BLaER1 treated with 17β-estradiol and CSF1 and Interleukin-3, amounts not matched to agents 10 nM and 100 nM (cell line): ENCODE measurements around the gene AP1S3.
A peak's percentile ranks its signal among the peaks of the same experiment; 100 is the strongest.

ENCODE experiments used
- H3K27ac ChIP-seq, 11 experiments: shearing (Covaris generic); formaldehyde crosslinking; 2 replicates each; pipeline ENCODE4 v1.8.1; 2022
- H3K27me3 ChIP-seq, 11 experiments: shearing (Covaris generic); formaldehyde crosslinking; 2 replicates each; pipeline ENCODE4 v1.8.1; 2022
- H3K36me3 ChIP-seq, 11 experiments: shearing (Covaris generic); formaldehyde crosslinking; 2 replicates each; pipeline ENCODE4 v1.8.1; 2022
- H3K4me1 ChIP-seq, 10 experiments: shearing (Covaris generic); formaldehyde crosslinking; 2 replicates each; pipeline ENCODE4 v1.8.1; 2022
- H3K4me2 ChIP-seq, 11 experiments: shearing (Covaris generic); formaldehyde crosslinking; 2 replicates each; pipeline ENCODE4 v1.8.1; 2022
- H3K4me3 ChIP-seq, 10 experiments: shearing (Covaris generic); formaldehyde crosslinking; 2 replicates each; pipeline ENCODE4 v1.8.1; 2022
- H3K9ac ChIP-seq, 11 experiments: shearing (Covaris generic); formaldehyde crosslinking; 2 replicates each; pipeline ENCODE4 v1.8.1; 2022
- H3K9me3 ChIP-seq, 11 experiments: shearing (Covaris generic); formaldehyde crosslinking; replicated peaks in 1 of 11; 2 replicates each; pipeline ENCODE4 v1.8.1; 2022
- H4K20me1 ChIP-seq, 11 experiments: shearing (Covaris generic); formaldehyde crosslinking; 2 replicates each; pipeline ENCODE4 v1.8.1; 2022
- Cebpa-rat ChIP-seq, 11 experiments: shearing (Covaris generic); IDR thresholded peaks; 2 replicates each; pipeline ENCODE4 v1.8.1; 2022

Gene AP1S3

DNA sequence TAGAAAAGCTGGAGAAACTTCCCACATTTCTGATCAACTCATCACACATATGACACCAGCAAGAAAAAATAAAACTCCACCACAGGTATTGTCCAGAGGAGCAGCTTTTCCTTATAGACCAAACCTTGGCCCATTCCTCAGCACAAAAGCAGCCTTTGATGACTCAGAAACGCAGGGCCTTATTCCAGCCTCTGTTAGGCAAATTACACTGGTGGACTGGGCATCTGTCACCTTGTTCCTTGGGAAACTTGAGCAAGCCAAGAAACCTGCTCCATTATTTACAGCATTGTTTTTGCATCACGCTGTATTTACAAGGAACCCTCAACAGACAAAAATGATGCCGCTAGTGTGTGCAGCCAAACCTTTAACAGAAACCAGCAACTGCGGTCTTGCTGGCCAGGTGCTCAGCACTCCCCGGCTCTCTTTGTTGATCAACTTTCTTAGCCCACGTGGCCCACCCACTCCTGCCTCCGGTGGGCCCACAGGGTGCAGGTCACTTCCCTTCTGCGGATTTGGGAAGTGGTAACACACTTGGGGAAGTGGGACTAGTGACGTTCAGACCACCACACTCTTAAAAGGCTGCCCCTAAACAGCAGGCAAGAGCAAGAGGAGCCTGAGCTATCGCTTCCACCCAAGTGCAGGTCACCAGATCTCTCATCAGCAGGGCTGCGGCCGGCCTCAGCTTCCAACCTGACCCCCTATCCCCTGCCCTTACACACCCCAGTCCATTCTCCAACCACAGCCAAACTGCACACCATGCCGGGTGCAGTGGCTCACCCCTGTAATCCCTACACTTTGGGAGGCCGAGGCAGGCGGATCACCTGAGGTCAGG lies 1.5 kb downstream of the AP1S3 start:
- peaks cover 14 to 19% (median 17%) of the 10 kb centered on the region in 10 experiments for H3K4me1 ChIP-seq
- H3K4me3 ChIP-seq = peak overlapping the region; percentile 85 to 96 (median 90); a peak in 16 of 20 replicates
- TF ChIP-seq Cebpa-rat (IDR thresholded peaks at IDR 0.05) = no peak
- peaks cover 0 to 6% (median 0%) of the 10 kb centered on the region in 11 experiments; a peak in 2 of 22 replicates for H3K36me3 ChIP-seq
- H3K27me3 ChIP-seq = peaks cover 0 to 4% (median 0%) of the 10 kb centered on the region in 11 experiments; a peak in 2 of 22 replicates
- peak overlapping the region; percentile 91 to 100 (median 96) for H3K4me2 ChIP-seq
- H4K20me1 ChIP-seq = peaks cover 0 to 4% (median 0%) of the 10 kb centered on the region in 11 experiments; a peak in 1 of 22 replicates
- H3K27ac ChIP-seq = peak overlapping the region in 1 of 11 experiments; percentile 47; a peak in 1 of 22 replicates
- peak overlapping the region in 6 of 11 experiments; percentile 75 to 83 (median 80); a peak in 6 of 22 replicates for H3K9ac ChIP-seq
- H3K9me3 ChIP-seq = no peaks in the 10 kb centered on the region

DNA sequence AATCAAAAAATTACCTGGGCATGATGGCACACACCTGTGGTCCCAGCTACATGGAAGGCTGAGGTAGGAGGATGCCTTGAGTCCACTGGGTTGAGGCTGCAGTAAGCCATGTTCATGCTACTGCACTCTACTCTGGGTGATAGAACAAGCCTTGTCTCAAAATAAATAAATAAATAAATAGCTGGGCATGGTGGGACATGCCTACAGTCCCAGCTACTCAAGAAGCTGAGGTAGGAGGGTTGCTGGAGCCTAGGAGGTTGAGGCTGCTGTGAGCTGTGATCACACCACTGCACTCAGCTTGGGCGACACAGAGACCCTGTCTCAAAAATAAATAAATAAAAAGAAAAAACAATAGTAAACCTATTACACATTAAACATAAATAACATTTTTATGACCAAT lies 3.0 kb downstream of the AP1S3 start:
- no peak overlapping the region for H3K4me2 ChIP-seq
- no peak overlapping the region for H3K9ac ChIP-seq
- H3K9me3 ChIP-seq = no peaks in the 10 kb centered on the region
- no peak for TF ChIP-seq Cebpa-rat (IDR thresholded peaks at IDR 0.05)
- H3K4me1 ChIP-seq = peaks cover 13 to 19% (median 16%) of the 10 kb centered on the region in 10 experiments
- H3K4me3 ChIP-seq = no peak overlapping the region
- H3K27me3 ChIP-seq = peaks cover 0 to 4% (median 0%) of the 10 kb centered on the region in 11 experiments; a peak in 2 of 22 replicates
- H4K20me1 ChIP-seq = peaks cover 0 to 4% (median 0%) of the 10 kb centered on the region in 11 experiments; a peak in 1 of 22 replicates
- no peak overlapping the region for H3K27ac ChIP-seq
- peaks cover 0 to 6% (median 0%) of the 10 kb centered on the region in 11 experiments; a peak in 2 of 22 replicates for H3K36me3 ChIP-seq

DNA sequence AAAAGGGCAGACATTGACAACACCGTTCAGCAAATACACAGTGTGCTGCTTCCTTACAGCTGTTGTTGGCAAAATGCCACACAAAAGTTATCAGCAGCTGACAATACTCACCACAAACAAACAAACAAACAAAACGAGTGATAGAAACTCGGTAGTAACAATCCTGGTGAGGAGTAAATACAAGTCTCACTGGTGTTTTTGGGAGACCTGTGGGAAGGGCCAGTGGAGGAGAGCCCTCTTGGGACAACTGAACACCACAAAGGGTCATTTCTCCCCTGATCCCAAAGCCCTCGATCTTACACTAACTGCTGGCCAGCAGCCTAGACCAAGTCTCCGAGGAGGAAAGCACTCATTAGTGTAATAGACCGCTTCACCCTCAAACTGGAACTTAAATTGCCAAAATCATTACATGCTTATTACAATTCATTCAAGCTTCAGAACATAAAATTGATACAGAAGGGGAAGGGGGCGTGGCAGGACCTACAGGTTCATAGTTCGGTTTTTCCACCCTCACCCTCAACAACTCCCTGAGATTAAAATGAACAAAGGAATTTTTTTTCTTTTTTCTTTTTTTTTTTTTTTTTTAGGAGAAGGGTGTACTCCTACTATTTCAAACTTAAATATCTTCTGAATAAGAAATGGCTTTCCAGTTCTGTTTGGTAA lies 5.0 kb downstream of the AP1S3 start:
- Histone ChIP-seq H3K4me1 (peaks cover 13 to 19% (median 16%) of the 10 kb centered on the region in 10 experiments), H3K27me3 (peaks cover 0 to 4% (median 0%) of the 10 kb centered on the region in 11 experiments; a peak in 2 of 22 replicates), H3K4me2 (no peak overlapping the region), H4K20me1 (peaks cover 0 to 4% (median 0%) of the 10 kb centered on the region in 11 experiments; a peak in 1 of 22 replicates), H3K9me3 (no peaks in the 10 kb centered on the region), H3K9ac (no peak overlapping the region), H3K4me3 (no peak overlapping the region), H3K27ac (no peak overlapping the region), H3K36me3 (peaks cover 0 to 6% (median 0%) of the 10 kb centered on the region in 11 experiments; a peak in 2 of 22 replicates)
- TF ChIP-seq Cebpa-rat (IDR thresholded peaks at IDR 0.05) = no peak

DNA sequence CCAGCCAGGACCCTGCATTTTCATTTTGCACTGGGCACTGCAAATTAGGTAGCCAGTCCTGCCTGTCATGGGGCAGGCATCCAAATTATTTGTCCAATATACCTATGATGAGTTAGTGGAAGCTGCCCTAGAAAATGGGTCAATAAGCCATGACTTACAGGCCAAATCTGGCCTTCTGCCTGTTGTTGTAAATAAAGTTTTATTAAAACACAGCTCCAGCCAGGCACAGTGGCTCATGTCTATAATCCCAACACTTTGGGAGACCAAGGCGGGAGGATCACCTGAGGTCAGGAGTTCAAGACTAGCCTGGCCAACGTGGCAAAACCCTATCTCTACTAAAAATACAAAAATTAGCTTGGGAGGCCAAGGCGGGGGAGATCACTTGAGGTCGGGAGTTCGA lies 8.3 kb downstream of the AP1S3 start:
- H3K9me3 ChIP-seq = peaks cover 0 to 10% (median 3%) of the 10 kb centered on the region in 11 experiments; a peak in 1 of 22 replicates
- H3K27me3 ChIP-seq = no peaks in the 10 kb centered on the region
- H3K27ac ChIP-seq = no peak overlapping the region
- peaks cover 0 to 5% (median 0%) of the 10 kb centered on the region in 11 experiments; a peak in 3 of 22 replicates for H3K36me3 ChIP-seq
- TF ChIP-seq Cebpa-rat (IDR thresholded peaks at IDR 0.05) = no peak
- no peak overlapping the region for H3K4me2 ChIP-seq
- 0 out of 20 replicates have a peak, but pooled peaks cover 0 to 3% (median 0%) of the 10 kb centered on the region in 10 experiments for H3K4me1 ChIP-seq
- H3K4me3 ChIP-seq = no peak overlapping the region
- H3K9ac ChIP-seq = no peak overlapping the region
- H4K20me1 ChIP-seq = peaks cover 0 to 4% (median 0%) of the 10 kb centered on the region in 11 experiments; a peak in 1 of 22 replicates

DNA sequence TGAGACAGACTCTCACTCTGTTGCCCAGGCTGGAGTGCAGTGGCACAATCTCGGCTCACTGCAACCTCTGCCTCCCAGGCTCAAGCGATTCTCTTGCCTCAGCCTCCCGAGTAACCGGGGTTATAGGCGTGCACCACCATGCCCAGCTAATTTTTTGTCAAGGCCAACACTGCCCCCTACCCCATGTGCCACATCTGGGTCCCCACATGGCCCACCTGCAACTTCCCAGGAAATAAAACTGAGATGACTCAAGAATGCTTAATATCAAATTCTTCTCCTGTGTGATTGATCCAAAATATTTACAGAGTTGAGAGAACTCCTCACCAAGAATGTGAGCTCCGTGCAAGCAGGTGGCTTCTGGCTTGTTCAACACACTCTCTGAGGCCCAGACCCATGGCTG lies 9.1 kb downstream of the AP1S3 start:
- H3K9me3 ChIP-seq = peaks cover 0 to 13% (median 3%) of the 10 kb centered on the region in 11 experiments; a peak in 1 of 22 replicates
- no peak overlapping the region for H3K27ac ChIP-seq
- no peak overlapping the region for H3K4me3 ChIP-seq
- no peak overlapping the region for H3K4me2 ChIP-seq
- no peak overlapping the region for H3K9ac ChIP-seq
- peaks cover 0 to 2% (median 0%) of the 10 kb centered on the region in 11 experiments; a peak in 1 of 22 replicates for H4K20me1 ChIP-seq
- TF ChIP-seq Cebpa-rat (IDR thresholded peaks at IDR 0.05) = no peak
- H3K36me3 ChIP-seq = peaks cover 0 to 5% (median 0%) of the 10 kb centered on the region in 11 experiments; a peak in 2 of 22 replicates
- no peaks in the 10 kb centered on the region for H3K27me3 ChIP-seq
- 0 out of 20 replicates have a peak, but pooled peaks cover 0 to 3% (median 0%) of the 10 kb centered on the region in 10 experiments for H3K4me1 ChIP-seq

DNA sequence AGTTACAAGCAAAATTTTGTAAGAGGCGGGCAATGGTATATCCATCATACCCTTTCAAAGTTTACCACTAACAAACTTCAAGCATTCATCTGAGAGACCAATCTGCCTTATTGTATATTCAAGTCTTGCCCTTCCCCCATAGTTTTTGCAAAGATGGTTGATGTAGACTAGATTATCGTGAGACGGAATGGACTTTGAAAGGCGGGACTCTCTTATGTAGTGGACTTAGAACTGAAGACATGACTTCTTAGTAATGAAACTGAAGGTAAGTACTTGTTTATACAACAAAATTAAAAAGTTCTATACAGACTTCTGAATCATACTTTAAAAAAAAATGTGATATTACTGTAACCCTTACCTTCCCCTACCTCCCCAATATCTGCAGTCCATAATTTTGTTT lies 10.4 kb downstream of the AP1S3 start:
- Histone ChIP-seq H3K36me3 (peaks cover 0 to 5% (median 0%) of the 10 kb centered on the region in 11 experiments; a peak in 2 of 22 replicates), H3K9ac (no peak overlapping the region), H3K27ac (no peak overlapping the region), H4K20me1 (no peaks in the 10 kb centered on the region), H3K9me3 (peaks cover 0 to 13% (median 3%) of the 10 kb centered on the region in 11 experiments; a peak in 1 of 22 replicates), H3K4me1 (no peaks in the 10 kb centered on the region), H3K27me3 (no peaks in the 10 kb centered on the region), H3K4me2 (no peak overlapping the region), H3K4me3 (no peak overlapping the region)
- no peak for TF ChIP-seq Cebpa-rat (IDR thresholded peaks at IDR 0.05)

DNA sequence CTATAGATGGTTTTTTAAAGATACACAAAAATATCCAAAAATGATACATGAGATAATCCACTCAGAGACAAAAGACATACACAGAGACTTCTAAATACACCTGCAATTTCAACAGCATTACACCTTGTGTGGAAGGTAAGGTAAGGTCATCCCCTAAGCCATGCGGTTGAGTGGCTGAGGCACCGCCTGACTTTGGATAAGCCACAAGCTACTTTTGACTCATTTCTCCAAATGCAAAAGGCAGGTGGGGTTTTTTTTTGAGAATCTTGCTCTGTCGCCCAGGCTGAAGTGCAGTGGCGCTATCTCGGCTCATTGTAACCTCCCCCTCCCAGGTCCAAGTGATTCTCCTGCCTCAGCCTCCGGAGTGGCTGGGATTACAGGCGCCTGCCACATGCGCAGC lies 13.1 kb downstream of the AP1S3 start:
- no peak overlapping the region for H3K27ac ChIP-seq

DNA sequence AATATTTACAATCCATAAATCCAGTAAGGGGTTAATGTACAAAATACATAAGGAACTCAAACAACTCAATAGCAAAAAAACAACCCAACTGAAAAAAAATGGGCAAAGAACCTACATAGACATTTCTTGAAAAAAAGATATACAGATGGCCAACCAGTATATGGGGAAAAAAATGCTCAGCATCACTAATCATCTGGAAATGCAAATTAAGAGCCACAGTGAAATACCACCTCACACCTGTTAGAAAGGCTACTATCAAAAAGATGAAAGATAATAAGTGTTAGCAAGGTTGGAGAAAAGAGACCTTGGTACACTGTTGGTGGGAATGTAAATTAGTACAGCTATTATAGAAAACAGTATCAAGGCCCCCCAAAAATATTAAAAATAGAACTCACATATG lies 14.6 kb downstream of the AP1S3 start:
- H3K9ac ChIP-seq = no peak overlapping the region
- H4K20me1 ChIP-seq = no peaks in the 10 kb centered on the region
- no peaks in the 10 kb centered on the region for H3K27me3 ChIP-seq
- H3K4me1 ChIP-seq = no peaks in the 10 kb centered on the region
- H3K4me2 ChIP-seq = no peak overlapping the region
- H3K27ac ChIP-seq = no peak overlapping the region
- peaks cover 0 to 13% (median 3%) of the 10 kb centered on the region in 11 experiments; a peak in 1 of 22 replicates for H3K9me3 ChIP-seq
- no peak for TF ChIP-seq Cebpa-rat (IDR thresholded peaks at IDR 0.05)
- peaks cover 0 to 5% (median 0%) of the 10 kb centered on the region in 11 experiments; a peak in 2 of 22 replicates for H3K36me3 ChIP-seq
- H3K4me3 ChIP-seq = no peak overlapping the region

More for the DNA sequence above, 13.1 kb downstream of the AP1S3 start:
- H3K27me3 ChIP-seq = no peaks in the 10 kb centered on the region
- H4K20me1 ChIP-seq = no peaks in the 10 kb centered on the region
- H3K9ac ChIP-seq = no peak overlapping the region
- H3K9me3 ChIP-seq = peaks cover 0 to 13% (median 3%) of the 10 kb centered on the region in 11 experiments; a peak in 1 of 22 replicates
- no peaks in the 10 kb centered on the region for H3K4me1 ChIP-seq
- no peak for TF ChIP-seq Cebpa-rat (IDR thresholded peaks at IDR 0.05)
- peaks cover 0 to 5% (median 0%) of the 10 kb centered on the region in 11 experiments; a peak in 2 of 22 replicates for H3K36me3 ChIP-seq
- no peak overlapping the region for H3K4me2 ChIP-seq
- H3K4me3 ChIP-seq = no peak overlapping the region
